AG09319 (cell line): ENCODE data around the gene FOXP1.

Source experiments
- DNase-seq: peaks from one replicate; pipeline ENCODE4 v3.0.0-alpha.2; 2010; ENCODE audit warnings: low read depth; ENCODE audit errors: extremely low read depth
- TF ChIP-seq, protein P1 (sequence below): IDR thresholded peaks from 2 replicates; pipeline ENCODE4 v1.5.1; 2011; ENCODE audit warnings: low read depth, mild to moderate bottlenecking, inconsistent platforms, low read length, moderate library complexity

FOXP1 gene

DNA sequence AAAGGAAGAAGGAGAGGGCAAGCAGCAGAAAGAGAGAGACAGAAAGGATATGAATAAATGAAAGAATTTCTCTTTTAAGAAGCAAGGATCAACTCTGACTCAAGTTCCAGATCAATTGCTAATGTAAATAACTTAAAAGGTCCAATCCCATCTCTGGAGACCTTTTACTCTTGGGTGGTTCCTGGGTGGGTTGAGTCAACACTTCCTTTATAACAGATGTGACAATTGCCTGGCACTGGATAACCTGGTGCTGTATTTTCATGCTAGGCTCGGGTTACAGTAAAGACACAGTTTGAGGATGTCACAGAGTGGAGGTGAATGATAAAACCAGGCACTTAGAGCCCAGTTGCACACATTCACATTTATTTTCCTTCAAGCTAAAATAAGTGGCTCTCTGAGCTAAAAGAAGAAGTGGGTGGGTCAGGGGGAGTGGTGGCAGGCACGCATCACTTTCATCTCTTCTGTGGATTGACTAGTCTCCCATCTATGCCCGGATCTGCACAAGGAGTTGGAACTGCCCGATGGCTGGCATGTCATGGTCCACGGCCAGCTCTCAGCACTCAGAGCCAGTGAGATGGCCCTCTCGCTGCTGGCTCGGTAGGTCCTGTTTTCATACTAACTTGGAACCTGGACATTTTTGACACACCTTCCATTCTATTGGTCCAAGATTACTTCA, 465.8 kb downstream of the FOXP1 start:
- no peak for DNase-seq
- TF ChIP-seq, protein P1, sequence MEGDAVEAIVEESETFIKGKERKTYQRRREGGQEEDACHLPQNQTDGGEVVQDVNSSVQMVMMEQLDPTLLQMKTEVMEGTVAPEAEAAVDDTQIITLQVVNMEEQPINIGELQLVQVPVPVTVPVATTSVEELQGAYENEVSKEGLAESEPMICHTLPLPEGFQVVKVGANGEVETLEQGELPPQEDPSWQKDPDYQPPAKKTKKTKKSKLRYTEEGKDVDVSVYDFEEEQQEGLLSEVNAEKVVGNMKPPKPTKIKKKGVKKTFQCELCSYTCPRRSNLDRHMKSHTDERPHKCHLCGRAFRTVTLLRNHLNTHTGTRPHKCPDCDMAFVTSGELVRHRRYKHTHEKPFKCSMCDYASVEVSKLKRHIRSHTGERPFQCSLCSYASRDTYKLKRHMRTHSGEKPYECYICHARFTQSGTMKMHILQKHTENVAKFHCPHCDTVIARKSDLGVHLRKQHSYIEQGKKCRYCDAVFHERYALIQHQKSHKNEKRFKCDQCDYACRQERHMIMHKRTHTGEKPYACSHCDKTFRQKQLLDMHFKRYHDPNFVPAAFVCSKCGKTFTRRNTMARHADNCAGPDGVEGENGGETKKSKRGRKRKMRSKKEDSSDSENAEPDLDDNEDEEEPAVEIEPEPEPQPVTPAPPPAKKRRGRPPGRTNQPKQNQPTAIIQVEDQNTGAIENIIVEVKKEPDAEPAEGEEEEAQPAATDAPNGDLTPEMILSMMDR = no peak

DNA sequence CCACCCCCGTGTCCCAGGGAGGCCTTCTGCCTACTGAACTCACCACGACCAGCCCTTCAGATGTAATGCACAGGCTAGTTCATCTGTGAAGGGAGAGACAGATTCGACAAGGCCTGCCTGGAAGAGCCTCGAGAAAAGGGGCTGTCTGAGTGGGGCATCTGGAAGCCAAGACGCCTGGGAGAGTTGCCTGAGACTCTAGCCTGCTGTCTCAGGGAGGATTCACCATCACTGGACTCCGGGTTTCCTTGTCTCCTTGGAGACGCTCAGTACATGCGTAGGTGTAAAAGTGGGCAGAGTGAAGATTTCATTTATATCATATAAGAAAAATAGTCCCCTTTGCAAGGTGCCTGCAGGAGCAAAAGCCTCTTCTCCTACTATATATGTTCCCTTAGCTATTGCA, 468.9 kb downstream of the FOXP1 start:
- DNase-seq = no peak
- TF ChIP-seq, protein P1 = no peak

DNA sequence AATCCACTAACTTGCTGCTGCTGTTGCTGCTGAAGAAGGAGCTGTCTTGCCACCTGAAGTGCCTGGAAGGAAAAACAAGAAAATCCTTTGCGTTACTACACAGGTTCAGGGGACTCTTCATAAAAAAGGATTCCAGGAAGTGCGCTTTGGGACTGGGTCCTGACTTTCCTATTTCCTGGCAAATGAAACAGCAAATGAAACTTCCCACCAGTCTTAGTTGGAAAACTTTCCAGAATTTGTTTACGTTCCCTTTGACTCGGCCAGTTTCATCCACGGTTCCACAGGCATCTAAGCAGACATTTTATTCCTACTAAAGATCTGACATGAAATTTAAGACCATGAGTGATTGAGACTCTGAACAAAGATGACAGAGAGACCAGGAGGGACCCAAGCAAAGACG, 471.0 kb downstream of the FOXP1 start:
- DNase-seq = no peak
- TF ChIP-seq, protein P1 = no peak

DNA sequence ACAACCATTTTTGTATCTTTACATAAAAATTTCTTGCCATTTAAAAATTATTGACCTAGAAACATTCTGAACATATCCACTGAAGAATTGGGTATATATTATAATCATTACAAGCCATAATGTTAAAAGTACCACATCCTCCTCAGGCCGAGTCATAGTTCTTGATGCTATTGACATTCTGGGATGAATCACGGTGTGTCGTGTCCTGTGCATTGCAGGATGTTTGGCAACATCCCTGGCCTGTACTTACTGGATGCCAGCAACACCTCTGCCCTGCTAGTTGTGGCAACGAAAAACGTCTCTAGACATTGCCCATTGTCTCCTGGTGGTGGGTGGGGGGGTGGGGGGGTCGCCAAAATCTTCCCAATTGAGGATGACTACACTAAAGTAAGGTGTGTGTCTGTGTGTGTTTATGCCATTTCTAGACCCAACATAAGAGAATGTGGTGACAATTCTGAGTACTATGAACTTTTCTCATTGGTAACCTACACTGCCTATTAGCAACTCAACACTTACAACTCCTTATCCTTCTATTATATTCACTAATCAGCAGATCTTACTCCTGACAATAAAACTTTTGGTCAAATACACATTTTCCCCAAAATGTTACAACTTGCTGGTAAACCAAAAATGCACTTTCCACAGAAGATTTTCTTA, 471.6 kb downstream of the FOXP1 start:
- no peak for DNase-seq
- TF ChIP-seq, protein P1 = no peak

DNA sequence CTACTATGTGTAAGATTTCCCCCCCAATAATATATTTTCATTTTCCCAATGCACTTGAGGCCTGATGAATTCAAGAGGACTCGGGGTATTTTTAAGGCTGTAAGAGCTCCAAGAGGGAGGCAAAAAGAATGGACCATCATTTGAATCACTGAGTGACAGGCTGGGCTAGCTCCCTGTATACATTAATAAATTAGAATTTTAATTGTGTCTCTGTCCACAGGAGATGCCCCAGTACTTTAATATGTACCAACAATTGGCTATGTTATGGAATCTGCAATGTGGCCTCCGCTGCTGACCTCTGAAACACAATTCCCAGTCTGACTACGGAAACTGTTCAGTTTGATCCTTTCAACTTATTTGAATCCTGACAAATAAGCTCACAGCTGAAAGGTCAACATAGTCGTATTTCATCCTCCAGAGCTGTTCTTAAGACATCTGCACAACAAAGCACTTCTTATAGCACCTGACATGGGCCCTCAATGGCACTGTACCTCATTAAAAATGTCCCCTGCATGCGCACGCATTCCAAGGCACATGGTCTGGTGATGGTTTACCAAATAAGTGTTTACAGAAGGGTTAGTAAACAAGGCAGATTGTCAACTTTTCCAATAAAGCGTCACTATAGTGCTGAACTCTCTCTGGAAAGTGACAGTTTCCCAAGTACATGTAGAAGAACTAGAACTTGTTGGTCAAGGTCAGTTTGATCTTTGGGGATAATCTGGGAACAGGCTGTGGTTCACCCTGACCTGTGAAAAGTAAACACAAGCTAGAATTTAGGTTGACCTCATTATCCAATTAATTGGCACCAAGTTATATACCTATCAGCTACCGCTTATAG, 472.9 kb downstream of the FOXP1 start:
- no peak for DNase-seq
- TF ChIP-seq, protein P1 = no peak

DNA sequence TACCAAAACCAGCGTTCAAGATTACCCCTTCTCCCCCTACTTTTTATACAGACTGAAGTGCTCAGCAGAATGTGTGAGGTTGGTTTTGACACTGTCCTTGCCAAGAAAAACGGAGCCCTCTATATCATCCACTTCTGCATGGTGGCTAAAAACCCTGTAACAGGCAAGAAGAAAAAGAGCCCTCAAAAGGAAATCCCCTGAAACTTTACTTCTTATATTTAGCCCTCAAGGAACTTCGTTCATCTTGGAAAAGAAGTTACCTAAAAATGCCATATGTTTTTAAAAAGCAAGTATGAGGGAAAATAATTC, 473.6 kb downstream of the FOXP1 start:
- TF ChIP-seq, protein P1 = no peak
- DNase-seq = no peak

DNA sequence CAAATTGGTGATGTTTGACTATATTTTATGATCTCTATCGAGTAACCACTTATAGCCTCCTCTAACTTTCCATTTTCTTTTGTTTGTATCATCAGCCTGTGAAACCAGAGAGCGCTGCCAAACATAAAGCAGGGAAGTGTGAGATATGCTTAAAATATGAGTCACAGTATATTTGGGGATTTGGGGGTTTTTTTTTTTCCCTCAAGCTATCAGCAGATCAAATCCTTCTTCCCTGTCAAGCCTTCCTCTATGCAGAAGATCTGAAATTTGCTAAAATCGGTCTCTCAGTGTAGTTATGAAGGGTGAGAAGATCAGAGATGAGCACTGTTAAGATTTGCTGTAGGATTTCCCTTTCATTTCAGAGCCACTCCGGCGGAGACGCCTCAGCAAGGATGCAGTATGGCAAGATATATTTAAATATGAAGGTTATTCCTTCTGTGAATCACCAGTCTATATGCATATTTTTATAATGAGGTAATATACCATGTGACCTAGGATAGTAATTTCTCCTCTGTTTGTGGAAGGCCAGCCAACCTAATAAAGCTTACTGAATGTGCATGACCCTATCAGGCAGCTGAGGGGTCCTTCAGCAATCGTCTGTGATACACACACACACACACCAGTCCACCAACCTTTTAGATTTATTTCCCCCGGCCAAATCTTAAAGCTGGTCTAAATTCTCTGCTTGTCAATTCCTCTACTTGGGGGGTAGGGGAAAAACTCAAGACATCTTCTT, 474.1 kb downstream of the FOXP1 start:
- TF ChIP-seq, protein P1 = no peak
- no peak for DNase-seq
